H1 (cell line): ENCODE results near the gene CYLD. TPM values are rescaled to one million over a fixed set of nuclear protein-coding genes. Genes with fewer than 3 reads are reported as not detected.

Source experiments
- CTCF ChIA-PET: fragments of 300-600 bp; sonication (Branson Sonifier 250); formaldehyde crosslinking; loops from one replicate; lab custom pipeline; 2021; ENCODE audit not compliant: partially characterized antibody; lab: Charles Lee
- POLR2A ChIA-PET: fragments of 300-600 bp; sonication (Branson Sonifier 250); formaldehyde crosslinking; loops from one replicate; lab custom pipeline; 2021; ENCODE audit warnings: inconsistent platforms; ENCODE audit not compliant: partially characterized antibody; lab: Charles Lee
- DNase-seq, 2 experiments: peaks; one replicate each; pipeline versions ENCODE4 v3.0.0 to v3.0.0-alpha.2; 2010 to 2022; ENCODE audit warnings: low spot score in 2 of 2, low read depth in 1 of 2, mixed read lengths in 1 of 2
- FAIRE-seq: peaks from 2 replicates; lab custom pipeline; 2011; peaks lifted over from hg19 to GRCh38; lab: Jason Lieb, UNC
- H2AFZ ChIP-seq: 2 replicates; pipeline ENCODE4 v1.8.1; 2012; ENCODE audit warnings: low read length, inconsistent platforms
- H2AK5ac ChIP-seq: 2 replicates; pipeline ENCODE4 v1.6.1; 2013; ENCODE audit warnings: low read depth, low read length
- H2BK120ac ChIP-seq: replicated peaks from 2 replicates; pipeline ENCODE3; 2013; ENCODE audit warnings: low read depth, low read length, inconsistent platforms
- H2BK12ac ChIP-seq: 2 replicates; pipeline ENCODE4 v1.6.1; 2013; ENCODE audit warnings: low read depth, low read length
- H2BK15ac ChIP-seq: 2 replicates; pipeline ENCODE4 v1.6.1; 2013; ENCODE audit warnings: low read length
- H2BK20ac ChIP-seq: 2 replicates; pipeline ENCODE4 v1.6.1; 2013; ENCODE audit warnings: low read length
- H2BK5ac ChIP-seq: 2 replicates; pipeline ENCODE4 v1.6.1; 2013; ENCODE audit warnings: low read depth, low read length
- H3K14ac ChIP-seq: 2 replicates; pipeline ENCODE4 v1.6.1; 2013; ENCODE audit warnings: inconsistent platforms; ENCODE audit not compliant: insufficient read length
- H3K18ac ChIP-seq: 2 replicates; pipeline ENCODE4 v1.6.1; 2013; ENCODE audit warnings: low read length; ENCODE audit errors: extremely low read depth
- H3K23ac ChIP-seq: 2 replicates; pipeline ENCODE4 v1.6.1; 2013; ENCODE audit warnings: inconsistent platforms; ENCODE audit not compliant: insufficient read length
- H3K23me2 ChIP-seq: 2 replicates; pipeline ENCODE4 v1.6.1; 2013; ENCODE audit warnings: low read depth, low read length
- H3K27ac ChIP-seq: 2 replicates; pipeline ENCODE4 v1.6.1; 2011; ENCODE audit warnings: low read depth, low read length, inconsistent platforms
- H3K27me3 ChIP-seq, 4 experiments: replicated peaks in 1 of 4; 1 replicate in 1 of 4; 2 replicates in 3 of 4; pipeline versions ENCODE4 v1.6.1 to v1.8.1; 2011 to 2013; ENCODE audit warnings: low read length in 3 of 4, mild to moderate bottlenecking in 3 of 4, inconsistent platforms in 2 of 4, mixed read lengths in 2 of 4, moderate library complexity in 1 of 4; ENCODE audit not compliant: control insufficient read depth in 3 of 4, insufficient read depth in 3 of 4; ENCODE audit errors: extremely low read depth in 1 of 4
- H3K36me3 ChIP-seq, 4 experiments: 2 replicates each; pipeline versions ENCODE4 v1.6.1 to v1.8.1; 2011 to 2013; ENCODE audit warnings: mild to moderate bottlenecking in 4 of 4, low read length in 3 of 4, moderate library complexity in 2 of 4, control low read depth in 1 of 4, inconsistent platforms in 1 of 4; ENCODE audit not compliant: insufficient read depth in 4 of 4, control insufficient read depth in 2 of 4
- H3K4ac ChIP-seq: replicated peaks from 2 replicates; pipeline ENCODE3; 2013; ENCODE audit warnings: low read length, low read depth, mixed read lengths, inconsistent platforms; ENCODE audit not compliant: insufficient read length
- H3K4me1 ChIP-seq, 4 experiments: replicated peaks in 1 of 4; 1 replicate in 1 of 4; 2 replicates in 3 of 4; pipeline versions ENCODE4 v1.6.1 to v1.8.1; 2011 to 2013; ENCODE audit warnings: low read length in 3 of 4, inconsistent platforms in 2 of 4, mixed read lengths in 1 of 4; ENCODE audit not compliant: insufficient read depth in 4 of 4, control insufficient read depth in 3 of 4
- H3K4me2 ChIP-seq, 2 experiments: 2 replicates each; pipeline versions ENCODE4 v1.6.1 to v1.8.1; 2011 to 2013; ENCODE audit warnings: low read depth in 2 of 2, low read length in 2 of 2, control low read depth in 1 of 2, inconsistent platforms in 1 of 2, mild to moderate bottlenecking in 1 of 2; ENCODE audit not compliant: insufficient read depth in 1 of 2
- H3K4me3 ChIP-seq, 4 experiments: fragments of 200-600, 300-600 bp in 1 of 4; sonication (generic), shearing (Covaris generic), sonication (Bioruptor Twin) in 1 of 4; 2 replicates each; pipeline versions ENCODE4 v1.5.1 to v1.8.1; 2011 to 2016; ENCODE audit warnings: low read length in 4 of 4, low read depth in 3 of 4, control low read depth in 2 of 4, inconsistent platforms in 2 of 4, mild to moderate bottlenecking in 2 of 4, mixed read lengths in 1 of 4, moderate library complexity in 1 of 4; ENCODE audit not compliant: insufficient read depth in 2 of 4; ENCODE audit errors: extremely low read depth in 1 of 4
- H3K56ac ChIP-seq: replicated peaks from 2 replicates; pipeline ENCODE3; 2013; ENCODE audit warnings: low read depth, mild to moderate bottlenecking, mixed read lengths, low read length, inconsistent platforms; ENCODE audit not compliant: insufficient read length
- H3K79me1 ChIP-seq: 2 replicates; pipeline ENCODE4 v1.6.1; 2013; ENCODE audit warnings: low read depth, low read length, control low read depth
- H3K79me2 ChIP-seq, 2 experiments: 2 replicates each; pipeline versions ENCODE4 v1.6.1 to v1.8.1; 2012 to 2013; ENCODE audit warnings: low read length in 2 of 2, mild to moderate bottlenecking in 2 of 2, inconsistent platforms in 1 of 2; ENCODE audit not compliant: insufficient read depth in 2 of 2, control insufficient read depth in 1 of 2
- H3K9ac ChIP-seq, 4 experiments: replicated peaks in 1 of 4; 1 replicate in 1 of 4; 2 replicates in 3 of 4; pipeline versions ENCODE4 v1.6.1 to v1.8.1; 2011 to 2013; ENCODE audit warnings: low read depth in 3 of 4, low read length in 3 of 4, control low read depth in 2 of 4, mild to moderate bottlenecking in 2 of 4, moderate library complexity in 2 of 4, inconsistent platforms in 1 of 4; ENCODE audit errors: extremely low read depth in 1 of 4
- H3K9me3 ChIP-seq, 2 experiments: 2 replicates each; pipeline versions ENCODE4 v1.6.1 to v1.8.1; 2012 to 2013; ENCODE audit warnings: mild to moderate bottlenecking in 2 of 2, moderate library complexity in 2 of 2, control low read depth in 1 of 2, inconsistent platforms in 1 of 2, low read depth in 1 of 2, low read length in 1 of 2, mixed read lengths in 1 of 2; ENCODE audit not compliant: insufficient read depth in 2 of 2
- H4K20me1 ChIP-seq, 2 experiments: replicated peaks in 1 of 2; 2 replicates each; pipeline versions ENCODE3 to v1.8.1; 2011 to 2013; ENCODE audit warnings: inconsistent platforms in 2 of 2, low read length in 2 of 2, mild to moderate bottlenecking in 1 of 2; ENCODE audit not compliant: insufficient read depth in 2 of 2, control insufficient read depth in 1 of 2
- H4K5ac ChIP-seq: 2 replicates; pipeline ENCODE4 v1.6.1; 2013; ENCODE audit warnings: low read length, low read depth, mixed read lengths, inconsistent platforms; ENCODE audit not compliant: insufficient read length
- H4K8ac ChIP-seq: 2 replicates; pipeline ENCODE4 v1.8.0; 2013; ENCODE audit warnings: mild to moderate bottlenecking, moderate library complexity, low read length, inconsistent platforms; ENCODE audit not compliant: insufficient read depth; ENCODE audit errors: extremely low read depth
- H4K91ac ChIP-seq: replicated peaks from 2 replicates; pipeline ENCODE3; 2013; ENCODE audit warnings: low read length, mixed read lengths, inconsistent platforms; ENCODE audit not compliant: insufficient read length
- BCL11A ChIP-seq, 2 experiments: IDR thresholded peaks; one replicate each; pipeline ENCODE4 v1.6.1; 2011; ENCODE audit warnings: low read depth in 2 of 2, low read length in 2 of 2, mild to moderate bottlenecking in 2 of 2
- CHD2 ChIP-seq: IDR thresholded peaks from 2 replicates; pipeline ENCODE4 v1.6.1; 2012; ENCODE audit warnings: low read length, improper control_type of control experiment
- SP1 ChIP-seq: IDR thresholded peaks from 2 replicates; pipeline ENCODE4 v1.6.1; 2011; ENCODE audit warnings: low read depth, low read length
- SRF ChIP-seq: IDR thresholded peaks from 2 replicates; pipeline ENCODE4 v1.6.1; 2011; ENCODE audit warnings: mild to moderate bottlenecking, low read depth, low read length, moderate library complexity
- TAF7 ChIP-seq: optimal IDR thresholded peaks from 2 replicates; pipeline ENCODE3; 2011; ENCODE audit warnings: low read depth, mild to moderate bottlenecking, inconsistent platforms, low read length, moderate library complexity, borderline replicate concordance
- WGBS, 2 experiments: shearing (Covaris generic) in 1 of 2; methylation state at CpG; one replicate each; pipeline versions ENCODE4 v1.1.6 to v1.1.7; 2013 to 2015; ENCODE audit warnings: low lambda C conversion rate in 2 of 2, mixed read lengths in 2 of 2, inconsistent platforms in 1 of 2, low coverage in 1 of 2, missing lambda C conversion rate in 1 of 2; ENCODE audit not compliant: insufficient replicate concordance in 2 of 2, insufficient coverage in 1 of 2, insufficient read length in 1 of 2; ENCODE audit errors: extremely low coverage in 1 of 2, missing lambda C conversion rate in 1 of 2; 5-methylcytosine and 5-hydroxymethylcytosine counted together
- polyA plus RNA-seq, 7 experiments: library from polyadenylated mRNA; depleted of rRNA in 3 of 7; stranded (reverse) in 5 of 7; unstranded in 2 of 7; fragments of >200 nt in 5 of 7; fragments of 200-250 nt in 2 of 7; gene quantifications; 1 replicate in 5 of 7; 2 replicates in 1 of 7; 4 replicates in 1 of 7; pipeline versions ENCODE4 v1.2.1 to v1.2.3, GENCODE V29; 2011 to 2013; ENCODE audit warnings: missing spikeins in 2 of 7, mixed read lengths in 2 of 7
- total RNA-seq: library from RNA; stranded (reverse); fragmentation: NEBNext Ultra II Directional; extraction: Animal tissue kit (Norgen Biotek cat#: 25700); gene quantifications from 2 replicates; pipeline ENCODE4 v1.2.1, GENCODE V29; 2021

The CYLD gene
- total and polyA plus RNA-seq, 2 of the 8 experiments (the other 6 are each of a cell fraction or from before 2014, with no cell fraction given) = 3.7 to 18.8 TPM

GRCh38 chr16:50776037-50776436, 34.2 kb downstream of the CYLD start:
- H3K14ac ChIP-seq = no peak overlapping the region
- H3K4me1 ChIP-seq = no peaks in the 10 kb centered on the region
- H3K36me3 ChIP-seq = no peaks in the 10 kb centered on the region
- no peak overlapping the region for H3K9ac ChIP-seq
- TF ChIP-seq TAF7 = no peak
- TF ChIP-seq SP1 = no peak
- TF ChIP-seq BCL11A (IDR thresholded peaks at IDR 0.05; ENCODE audit: low read depth in 2 of 2, low read length in 2 of 2) = no peak
- no peak for TF ChIP-seq CHD2
- no peak for TF ChIP-seq SRF
- no peak overlapping the region for H2BK12ac ChIP-seq
- H3K9me3 ChIP-seq = no peaks in the 10 kb centered on the region
- no peak overlapping the region for H3K23ac ChIP-seq
- no peak overlapping the region for H3K27ac ChIP-seq
- WGBS, 2 experiments = 95% methylated on average over 1 of the region's 1 CpG; no CpG with 5 or more reads in 1 of the 2 experiments
- no peak overlapping the region for H2BK20ac ChIP-seq
- no peak overlapping the region for H4K91ac ChIP-seq
- H3K18ac ChIP-seq = no peak overlapping the region
- H3K79me2 ChIP-seq = no peaks in the 10 kb centered on the region
- H3K27me3 ChIP-seq = no peaks in the 10 kb centered on the region
- H4K5ac ChIP-seq = no peak overlapping the region
- no peak overlapping the region for H3K4me3 ChIP-seq
- H2BK120ac ChIP-seq = no peak overlapping the region
- no peak overlapping the region for H2BK5ac ChIP-seq
- H3K23me2 ChIP-seq = no peaks in the 10 kb centered on the region
- H3K4me2 ChIP-seq = no peak overlapping the region
- FAIRE-seq (no peak), DNase-seq (no peak)
- no peak overlapping the region for H3K4ac ChIP-seq
- ChIA-PET POLR2A (no interaction called here), CTCF (interaction anchor here (0.6 to 1.9 kb wide), 3 partner anchors 30 to 110 kb away, joined by 3 to 13 read pairs (median 3); no protein-coding TSS in a partner anchor)
- no peak overlapping the region for H2BK15ac ChIP-seq
- no peak overlapping the region for H3K56ac ChIP-seq
- H3K79me1 ChIP-seq = no peaks in the 10 kb centered on the region
- no peak overlapping the region for H4K8ac ChIP-seq
- H2AFZ ChIP-seq = no peak overlapping the region
- no peaks in the 10 kb centered on the region for H4K20me1 ChIP-seq
- H2AK5ac ChIP-seq = no peak overlapping the region
